KOPT-K1 (cell line): ENCODE data around the gene LSMEM2.

ENCODE experiments used
- H3K27ac ChIP-seq: fragments of 200-600 bp; sonication (generic); 2 replicates; pipeline ENCODE4 v1.5.1; 2016; ENCODE audit warnings: antibody characterized with exemption, mild to moderate bottlenecking, low read depth, low read length; ENCODE audit not compliant: poor library complexity, severe bottlenecking
- H3K36me3 ChIP-seq: fragments of 200-600 bp; sonication (generic); 2 replicates; pipeline ENCODE4 v1.5.1; 2017; ENCODE audit warnings: antibody characterized with exemption, mild to moderate bottlenecking, low read length, moderate library complexity; ENCODE audit not compliant: insufficient read depth
- H3K9me3 ChIP-seq: fragments of 200-600 bp; sonication (generic); 2 replicates; pipeline ENCODE4 v1.5.1; 2017; ENCODE audit warnings: antibody characterized with exemption, low read length, mild to moderate bottlenecking; ENCODE audit not compliant: insufficient read depth, poor library complexity, severe bottlenecking

The LSMEM2 gene

DNA sequence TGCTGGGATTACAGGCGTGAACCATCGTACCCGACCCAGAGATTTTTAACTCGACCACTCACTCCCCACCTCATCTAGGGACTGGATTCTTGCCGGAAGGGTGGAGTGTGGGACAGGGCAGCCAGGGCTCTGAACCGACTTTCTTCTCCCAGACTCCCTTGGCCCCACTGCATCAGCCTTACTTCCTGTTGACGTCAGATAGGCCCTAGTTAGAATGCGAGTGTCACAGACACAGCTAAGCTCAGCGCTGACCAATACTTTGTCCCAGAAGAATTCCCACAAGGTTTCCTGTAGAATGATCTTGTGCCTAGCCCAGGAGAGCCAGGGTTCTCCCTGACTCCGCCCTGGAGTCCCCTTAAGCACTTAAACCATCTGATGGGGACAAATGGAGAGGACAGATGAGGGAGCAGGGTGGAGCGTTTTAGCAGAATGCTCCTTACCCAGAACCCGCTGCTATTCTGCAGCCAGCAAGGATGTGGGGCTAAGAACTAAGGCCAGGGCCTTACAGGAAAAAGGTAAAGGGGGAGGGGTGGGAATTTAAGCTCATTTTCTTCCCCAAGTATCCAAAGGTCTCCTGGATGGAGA, 54.9 kb downstream of the LSMEM2 start:
- peaks cover 64% of the 10 kb centered on the region for H3K36me3 ChIP-seq
- no peaks in the 10 kb centered on the region for H3K9me3 ChIP-seq
- no peak overlapping the region for H3K27ac ChIP-seq

DNA sequence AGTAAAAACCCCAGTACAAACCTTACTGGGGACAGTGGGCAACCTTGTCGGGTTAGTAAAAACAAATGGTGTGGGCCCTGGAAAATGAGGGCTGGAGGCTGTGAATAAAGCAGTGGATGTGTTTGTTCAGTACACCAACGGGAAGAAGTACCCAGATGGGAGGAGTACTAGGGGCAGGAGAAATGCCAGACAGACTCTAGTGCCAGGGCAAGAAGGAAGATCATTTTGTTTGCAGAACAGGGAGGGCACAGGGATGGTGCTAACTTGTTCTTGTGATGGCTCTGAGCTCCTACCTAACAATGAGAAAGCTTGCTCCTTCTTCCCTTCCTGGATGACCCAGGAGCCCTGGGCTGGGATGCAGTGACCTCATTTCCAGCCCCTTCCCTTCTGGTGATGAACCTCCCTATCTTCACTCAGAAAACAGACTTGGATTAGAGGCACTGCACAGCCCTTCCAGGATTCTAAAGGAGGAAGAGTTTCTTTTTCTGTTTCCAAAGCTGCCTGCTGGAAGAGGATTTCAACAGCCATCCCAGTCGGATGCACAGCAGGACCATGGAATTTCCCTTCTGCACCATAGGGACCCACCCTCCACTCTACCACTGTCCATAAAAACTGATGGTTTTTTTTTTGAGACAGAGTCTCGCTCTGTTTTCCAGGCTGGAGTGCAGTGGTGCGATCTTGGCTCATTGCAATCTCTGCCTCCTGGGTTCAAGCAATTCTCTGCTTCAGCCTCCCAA, 55.6 kb downstream of the LSMEM2 start:
- no peak overlapping the region for H3K27ac ChIP-seq
- no peaks in the 10 kb centered on the region for H3K9me3 ChIP-seq
- peaks cover 60% of the 10 kb centered on the region for H3K36me3 ChIP-seq

DNA sequence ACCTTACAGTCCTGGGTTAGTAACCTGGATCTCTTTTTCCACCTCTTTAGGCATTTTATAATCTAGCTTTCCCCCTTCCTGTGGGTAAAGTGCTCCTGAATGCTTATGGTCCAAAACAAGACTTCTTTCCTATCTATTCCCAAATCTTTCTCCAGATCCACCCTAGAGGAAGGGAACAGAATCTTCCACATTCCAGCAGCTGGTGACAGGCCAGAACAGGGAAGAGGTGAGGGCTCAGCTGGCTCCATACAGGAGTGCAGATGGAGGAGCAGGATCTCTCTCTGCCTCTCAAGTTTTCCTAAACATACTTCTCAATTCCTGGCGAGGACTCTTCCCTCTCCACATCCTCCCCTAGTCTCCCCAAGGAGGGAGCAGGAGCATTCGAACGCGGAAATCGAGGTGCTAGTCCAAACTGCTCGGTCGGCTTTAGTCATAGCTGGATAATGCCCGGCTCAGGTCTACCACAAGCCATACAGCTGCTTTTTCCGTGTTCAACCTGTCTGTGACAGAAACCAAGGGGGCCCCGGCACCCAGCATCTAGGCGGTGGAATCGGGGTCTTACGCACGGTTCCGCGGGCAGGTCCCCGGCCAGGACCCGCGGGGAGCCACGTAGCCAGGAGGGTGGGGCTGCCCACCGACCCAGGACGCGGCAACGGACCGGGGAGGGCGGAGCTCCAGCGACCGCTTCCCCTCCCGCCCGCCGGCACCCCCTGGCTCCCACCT, 57.7 kb downstream of the LSMEM2 start:
- Histone ChIP-seq H3K27ac (peak overlapping the region; percentile 89), H3K9me3 (no peaks in the 10 kb centered on the region), H3K36me3 (peaks cover 38% of the 10 kb centered on the region)

DNA sequence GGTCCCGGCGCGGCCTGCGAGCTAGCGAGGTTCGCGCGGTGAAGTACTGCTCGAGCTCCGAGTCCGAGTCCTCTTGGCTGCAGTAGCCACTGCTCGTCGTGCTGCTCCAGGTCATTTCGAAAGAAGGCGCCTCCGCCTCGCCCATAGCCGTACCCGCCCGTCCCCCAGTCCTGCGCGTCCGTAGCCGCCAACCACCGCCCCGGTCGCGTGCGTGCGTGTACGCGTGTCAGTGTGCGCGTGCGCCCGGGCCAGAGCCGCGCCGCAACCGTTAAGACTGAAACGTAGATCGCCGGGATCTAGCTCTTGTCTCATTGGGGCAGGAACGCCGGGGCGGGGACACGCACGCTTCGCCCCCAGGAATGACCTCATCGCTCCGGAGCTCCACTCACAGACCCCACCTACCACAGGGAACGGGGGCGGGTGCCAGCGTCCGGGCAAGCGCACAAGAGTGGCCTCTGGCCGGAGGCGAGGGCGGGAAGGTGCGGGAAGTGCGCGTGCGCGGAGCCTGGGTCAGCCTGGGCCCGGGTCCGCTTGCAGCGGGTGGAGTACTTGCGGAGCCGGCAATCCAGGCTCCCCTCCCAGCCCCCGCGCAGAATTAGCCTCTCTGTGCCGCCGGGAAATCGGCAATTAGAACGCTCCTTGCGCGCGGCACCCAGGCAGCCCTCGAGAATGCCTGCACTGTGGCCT, 58.4 kb downstream of the LSMEM2 start:
- Histone ChIP-seq H3K36me3 (peaks cover 31% of the 10 kb centered on the region), H3K9me3 (no peaks in the 10 kb centered on the region), H3K27ac (peak overlapping the region; percentile 89)
